Right ventricle myocardium superior (tissue), 1 donor: ENCODE data around the gene MAPKBP1. TPM values are rescaled to one million over a fixed set of nuclear protein-coding genes. Genes with fewer than 3 reads are reported as not detected.

Experiments
- ATAC-seq: fragments of 200-7000 bp; cut with Tn5 transposase; one replicate; pipeline ENCODE4 v1.9.1; 2020; ENCODE audit warnings: mild to moderate bottlenecking; ENCODE audit not compliant: poor library complexity
- DNase-seq: peaks from one replicate; pipeline ENCODE4 v3.0.0-alpha.2; 2020
- intact Hi-C: fragments of 100-400 bp; cut with DNase I; formaldehyde crosslinking; loops from one replicate; pipeline ENCODE4 v1.11.2; 2022
- total RNA-seq: library from RNA; stranded (reverse); fragmentation: NEBNext Ultra II Directional; extraction: Animal tissue kit (Norgen Biotek cat#: 25700); gene quantifications from one replicate; pipeline ENCODE4 v1.2.1, GENCODE V29; 2021
- donor health status: DM: no; HTN: yes; CAD: no; lungs with severe emphysema.

The MAPKBP1 gene
- total RNA-seq, 1 donor from 2014 or later: 15.1 TPM

- intact Hi-C loops: no loop called here
- no peak for ATAC-seq
- no peak for DNase-seq
These were observed 30.1 kb downstream of the MAPKBP1 start for GRCh38 chr15:41804361-41804760.

- DNase-seq: no peak
- no peak for ATAC-seq
- intact Hi-C loops: no loop called here
These were observed 30.8 kb downstream of the MAPKBP1 start for GRCh38 chr15:41804916-41805666.

GRCh38 chr15:41805711-41806110 is 31.4 kb downstream of the MAPKBP1 start:
- ATAC-seq (no peak), DNase-seq (no peak)
- intact Hi-C loops: no loop called here

- DNase-seq (peak; percentile 66), ATAC-seq (peak; percentile 77)
- intact Hi-C loops: no loop called here
These were observed 32.3 kb downstream of the MAPKBP1 start for GRCh38 chr15:41806291-41807181.

- intact Hi-C loops: no loop called here
- ATAC-seq (no peak), DNase-seq (no peak)
These were observed 34.8 kb downstream of the MAPKBP1 start for GRCh38 chr15:41809121-41809520.

GRCh38 chr15:41809526-41810220 is 35.4 kb downstream of the MAPKBP1 start:
- DNase-seq (no peak), ATAC-seq (no peak)
- intact Hi-C loops: no loop called here

GRCh38 chr15:41810651-41811431 is 36.6 kb downstream of the MAPKBP1 start:
- ATAC-seq: no peak
- intact Hi-C loops: loop anchor here (1.0 kb wide), 1 partner anchor 37 kb away; the partner anchor contains the start of gene MAPKBP1

GRCh38 chr15:41811432-41812195 is 37.3 kb downstream of the MAPKBP1 start:
- DNase-seq (peak; percentile 91), ATAC-seq (peak; percentile 94)
- intact Hi-C loops: loop anchor here (1.0 kb wide), 1 partner anchor 37 kb away; the partner anchor contains the start of gene MAPKBP1

More at GRCh38 chr15:41810651-41811431, 36.6 kb downstream of the MAPKBP1 start:
- DNase-seq: no peak

GRCh38 chr15:41812820-41813375 is 38.6 kb downstream of the MAPKBP1 start:
- DNase-seq (no peak), ATAC-seq (no peak)
- intact Hi-C loops: no loop called here

- intact Hi-C loops: no loop called here
- ATAC-seq: no peak
- DNase-seq: no peak
These were observed 39.1 kb downstream of the MAPKBP1 start for GRCh38 chr15:41813426-41813825.

- no peak for ATAC-seq
- no peak for DNase-seq
- intact Hi-C loops: no loop called here
These were observed 40.2 kb downstream of the MAPKBP1 start for GRCh38 chr15:41814534-41814933.

- intact Hi-C loops: no loop called here
- DNase-seq (no peak), ATAC-seq (no peak)
These were observed 42.5 kb downstream of the MAPKBP1 start for GRCh38 chr15:41816788-41817187.

GRCh38 chr15:41817327-41817726 is 43.0 kb downstream of the MAPKBP1 start:
- intact Hi-C loops: no loop called here
- DNase-seq (no peak), ATAC-seq (no peak)

GRCh38 chr15:41817781-41818180 is 43.5 kb downstream of the MAPKBP1 start:
- intact Hi-C loops: no loop called here
- no peak for DNase-seq
- no peak for ATAC-seq

- intact Hi-C loops: no loop called here
- DNase-seq (peak; percentile 19), ATAC-seq (no peak)
These were observed 45.3 kb downstream of the MAPKBP1 start for GRCh38 chr15:41819455-41820050.

GRCh38 chr15:41820791-41821423 is 46.6 kb downstream of the MAPKBP1 start:
- ATAC-seq: no peak
- DNase-seq: peak; percentile 29
- intact Hi-C loops: no loop called here

GRCh38 chr15:41821831-41822230 is 47.5 kb downstream of the MAPKBP1 start:
- ATAC-seq (no peak), DNase-seq (peak; percentile 24)
- intact Hi-C loops: no loop called here
